ENCODE measurements around the gene UBL3.

UBL3 gene

DNA sequence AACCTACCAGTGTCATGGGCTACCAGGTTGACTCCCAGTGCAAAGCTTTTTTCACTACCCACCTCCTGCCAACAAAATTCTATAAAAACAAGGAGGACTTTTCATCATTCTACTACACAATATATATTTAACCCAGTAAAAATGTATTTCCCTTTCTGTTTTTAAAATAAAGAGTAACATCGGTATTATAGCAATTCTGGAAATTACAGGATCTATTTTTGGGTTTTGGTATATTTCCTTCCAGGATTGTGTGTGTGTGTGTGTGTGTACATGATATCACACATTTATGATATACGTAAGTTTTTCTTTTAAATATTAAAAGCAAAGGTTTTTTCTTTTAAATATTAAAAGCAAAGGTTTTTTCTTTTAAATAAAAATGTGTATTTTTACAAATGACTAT lies 6.0 kb upstream of the UBL3 start:
- DNase-seq (ENCODE audit: low read depth) = no peak

GRCh38 chr13:29855784-29856183 lies 5.4 kb upstream of the UBL3 start:
- no peak for DNase-seq (ENCODE audit: low read depth)

DNA sequence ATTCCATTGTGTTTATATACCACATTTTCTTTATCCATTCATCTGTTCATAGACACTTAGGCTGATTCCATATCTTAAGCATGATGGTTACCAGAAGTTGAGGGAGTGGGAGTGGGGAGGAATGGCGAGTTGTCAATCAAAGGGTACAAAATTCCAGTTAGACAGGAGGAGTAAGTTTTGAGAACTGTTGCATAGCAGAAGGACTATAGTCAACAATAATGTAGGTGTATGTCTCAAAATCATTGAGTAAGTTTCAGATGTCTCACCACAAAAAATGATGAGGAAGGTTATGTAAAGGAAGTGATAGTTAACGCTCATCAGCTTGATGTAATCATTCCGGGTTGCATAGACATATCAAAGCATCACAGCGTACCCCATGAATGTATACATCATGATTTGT lies 4.6 kb upstream of the UBL3 start:
- no peak for DNase-seq (ENCODE audit: low read depth)

DNA sequence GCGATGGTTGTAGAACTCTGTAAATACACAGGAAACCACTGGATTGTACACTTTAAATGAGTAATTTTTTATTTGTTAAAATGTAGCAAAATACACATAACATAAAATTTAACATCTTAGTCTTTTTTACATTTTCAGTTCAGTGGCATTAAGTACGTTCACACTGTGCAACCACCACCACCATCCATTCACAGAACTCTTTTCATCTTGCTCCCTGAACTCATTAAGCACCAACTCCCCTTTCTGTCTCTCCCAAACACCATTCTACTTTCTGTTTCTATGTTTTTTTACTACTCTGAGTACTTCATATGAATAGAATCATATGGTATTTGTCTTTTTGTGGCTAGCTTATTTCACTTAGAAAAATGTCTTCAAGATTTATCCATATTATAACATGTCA lies 2.7 kb upstream of the UBL3 start:
- no peak for DNase-seq (ENCODE audit: low read depth)

GRCh38 chr13:29852472-29853054 lies 2.1 kb upstream of the UBL3 start:
- no peak for DNase-seq (ENCODE audit: low read depth)

DNA sequence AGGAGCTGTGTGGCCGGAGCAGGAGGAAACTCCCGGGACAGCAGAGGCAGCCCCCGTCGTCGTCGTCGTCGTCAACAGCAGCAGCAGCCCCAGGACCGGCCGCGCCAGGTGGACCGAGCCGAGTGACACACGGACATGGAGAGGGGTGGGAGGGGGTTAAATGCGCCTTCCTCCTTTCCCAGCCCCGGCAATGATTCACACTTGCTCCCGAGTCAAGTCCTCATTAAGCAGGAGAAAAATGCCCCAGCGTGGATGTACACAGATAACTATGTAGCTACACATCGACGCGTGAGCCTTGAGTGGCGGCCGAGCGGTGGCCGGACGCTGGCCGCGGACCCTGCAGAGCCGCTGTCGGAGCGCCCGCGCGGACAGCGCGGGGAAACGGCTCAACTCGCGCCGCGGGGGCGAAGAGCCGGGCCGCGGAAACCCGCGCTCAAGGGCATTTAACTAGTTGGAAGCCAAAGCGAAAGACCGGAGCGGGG lies 645 bp downstream of the UBL3 start:
- no peak for DNase-seq (ENCODE audit: low read depth)

DNA sequence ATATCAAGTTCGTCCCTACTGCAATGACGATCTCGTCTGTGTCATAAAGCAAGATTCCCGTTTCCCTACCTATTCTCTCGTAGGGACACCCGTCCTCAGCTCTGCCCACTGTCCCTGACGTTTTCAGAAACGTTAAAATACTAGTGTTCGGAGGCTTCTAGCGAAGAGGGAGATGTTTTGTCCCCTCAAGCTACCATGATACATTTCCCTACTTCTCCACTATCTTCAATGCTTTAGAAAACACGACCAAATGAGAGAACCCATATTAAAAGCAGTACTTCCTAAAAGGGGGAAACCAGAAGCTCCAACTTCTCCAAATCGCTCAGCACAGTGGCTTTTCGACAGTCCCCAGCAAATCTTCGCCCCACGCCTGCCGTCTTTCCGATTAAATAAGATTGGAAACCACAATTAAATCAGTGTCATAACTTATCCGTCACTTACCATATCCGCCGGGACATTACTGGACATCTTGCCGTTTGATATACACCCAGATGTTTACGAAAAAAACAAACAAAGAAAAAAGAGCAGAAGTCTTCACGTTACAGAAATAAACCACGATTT lies 1.3 kb downstream of the UBL3 start:
- no peak for DNase-seq (ENCODE audit: low read depth)

- DNase-seq (ENCODE audit: low read depth) = no peak
Observed at GRCh38 chr13:29847501-29847983, 2.9 kb downstream of the UBL3 start.

GRCh38 chr13:29846475-29847256 lies 3.8 kb downstream of the UBL3 start:
- DNase-seq (ENCODE audit: low read depth) = no peak

- no peak for DNase-seq (ENCODE audit: low read depth)
Observed at GRCh38 chr13:29845440-29846056, 4.9 kb downstream of the UBL3 start.

DNA sequence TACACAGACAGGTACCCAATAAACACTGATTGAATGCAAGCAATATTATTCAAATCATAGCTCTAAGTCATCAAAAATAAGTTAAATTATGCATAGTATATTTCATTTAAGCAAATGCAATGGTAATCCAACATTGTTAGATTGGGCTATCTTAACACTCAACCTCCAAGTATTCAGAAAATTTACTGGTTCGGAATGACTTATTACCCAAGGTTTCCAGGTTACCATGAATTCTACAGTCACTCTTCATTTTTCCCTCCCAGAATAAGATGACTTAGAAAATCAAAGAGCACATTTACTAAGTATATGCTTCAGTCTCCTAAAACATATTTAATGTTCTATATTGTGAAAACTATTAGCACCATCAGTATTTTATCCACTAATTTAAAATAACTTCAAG lies 6.0 kb downstream of the UBL3 start:
- no peak for DNase-seq (ENCODE audit: low read depth)

DNA sequence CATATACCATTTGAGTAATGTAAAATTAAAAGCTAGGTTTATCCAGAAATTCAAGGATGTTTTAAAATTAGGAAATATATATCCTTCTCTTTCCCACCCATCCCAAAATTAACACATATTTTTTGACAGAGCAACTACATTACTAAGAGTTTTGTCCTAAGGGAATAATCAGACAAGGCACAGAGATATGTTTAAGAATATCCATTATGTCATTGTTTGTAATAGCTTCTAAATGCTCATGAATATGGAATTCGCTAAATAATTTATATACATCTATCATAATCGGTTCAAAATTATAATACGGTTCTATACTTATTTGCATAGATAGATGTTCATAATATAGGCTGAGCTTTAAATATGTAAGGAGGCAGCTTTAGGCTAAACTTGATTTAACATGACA lies 9.8 kb downstream of the UBL3 start:
- no peak for DNase-seq (ENCODE audit: low read depth)

GRCh38 chr13:29835280-29836061 lies 14.9 kb downstream of the UBL3 start:
- DNase-seq (ENCODE audit: low read depth) = no peak

DNA sequence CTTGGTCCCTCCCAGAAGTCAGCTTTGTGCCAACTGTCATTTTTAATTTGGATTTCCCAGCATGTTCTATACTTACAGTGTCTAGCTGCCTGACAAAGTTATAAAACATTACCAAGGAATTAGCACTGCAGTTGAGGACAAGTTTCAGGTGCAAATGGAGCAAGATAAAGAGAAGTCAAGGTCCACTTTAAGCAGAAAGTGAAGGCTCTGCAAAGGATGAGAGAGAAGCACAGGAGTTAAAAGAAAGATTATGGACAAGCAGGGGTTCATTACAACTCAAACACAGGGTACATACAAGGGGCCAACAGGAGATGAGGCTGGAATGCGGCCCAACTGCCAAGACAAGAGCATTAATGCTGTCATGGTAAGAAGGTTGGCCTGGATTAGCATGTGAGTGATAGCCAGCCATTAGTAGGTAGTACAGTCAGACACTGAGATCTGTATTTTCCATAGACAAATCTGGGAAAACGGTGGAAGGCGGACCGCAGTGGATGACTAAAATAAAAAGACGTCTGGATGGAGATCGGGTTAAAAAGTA lies 17.6 kb downstream of the UBL3 start:
- no peak for DNase-seq (ENCODE audit: low read depth)

DNA sequence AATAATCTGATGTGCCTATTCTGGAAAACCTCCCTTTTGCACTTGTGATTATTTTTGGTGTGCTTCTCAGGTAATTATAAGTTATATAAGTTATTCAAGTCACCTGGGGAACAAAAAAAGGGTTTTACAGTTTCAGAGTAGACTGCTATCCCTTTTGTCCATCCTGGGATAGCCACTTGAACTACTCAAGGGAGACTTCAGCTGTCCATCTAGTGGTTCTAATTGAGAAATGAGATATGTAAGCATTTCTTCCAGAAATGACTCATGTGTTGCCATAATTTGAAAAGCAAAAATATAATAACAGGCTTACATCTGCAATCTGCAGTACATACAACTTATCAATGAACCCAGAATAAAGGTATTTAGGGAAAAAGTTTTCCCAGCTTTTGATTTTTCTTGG lies 20.4 kb downstream of the UBL3 start:
- no peak for DNase-seq (ENCODE audit: low read depth)

DNA sequence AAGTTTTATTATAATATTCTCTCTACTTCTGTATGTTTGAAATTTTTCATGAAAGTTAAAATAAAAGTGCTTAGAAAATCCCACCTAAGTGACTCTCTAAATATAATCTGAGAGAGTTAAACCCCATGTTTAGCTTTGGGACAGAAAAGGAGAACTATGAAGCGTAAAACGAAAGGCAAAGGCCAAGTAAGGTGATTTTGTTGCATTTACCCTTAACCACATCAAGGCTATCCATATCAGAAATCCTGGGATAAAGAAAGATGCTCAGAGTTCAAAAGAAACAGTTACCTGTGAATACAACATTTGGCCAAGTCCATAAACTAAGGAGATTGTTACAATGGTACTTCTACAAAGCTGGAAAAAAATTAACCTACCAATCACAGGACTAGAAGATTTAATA lies 31.3 kb downstream of the UBL3 start:
- DNase-seq (ENCODE audit: low read depth) = no peak

DNA sequence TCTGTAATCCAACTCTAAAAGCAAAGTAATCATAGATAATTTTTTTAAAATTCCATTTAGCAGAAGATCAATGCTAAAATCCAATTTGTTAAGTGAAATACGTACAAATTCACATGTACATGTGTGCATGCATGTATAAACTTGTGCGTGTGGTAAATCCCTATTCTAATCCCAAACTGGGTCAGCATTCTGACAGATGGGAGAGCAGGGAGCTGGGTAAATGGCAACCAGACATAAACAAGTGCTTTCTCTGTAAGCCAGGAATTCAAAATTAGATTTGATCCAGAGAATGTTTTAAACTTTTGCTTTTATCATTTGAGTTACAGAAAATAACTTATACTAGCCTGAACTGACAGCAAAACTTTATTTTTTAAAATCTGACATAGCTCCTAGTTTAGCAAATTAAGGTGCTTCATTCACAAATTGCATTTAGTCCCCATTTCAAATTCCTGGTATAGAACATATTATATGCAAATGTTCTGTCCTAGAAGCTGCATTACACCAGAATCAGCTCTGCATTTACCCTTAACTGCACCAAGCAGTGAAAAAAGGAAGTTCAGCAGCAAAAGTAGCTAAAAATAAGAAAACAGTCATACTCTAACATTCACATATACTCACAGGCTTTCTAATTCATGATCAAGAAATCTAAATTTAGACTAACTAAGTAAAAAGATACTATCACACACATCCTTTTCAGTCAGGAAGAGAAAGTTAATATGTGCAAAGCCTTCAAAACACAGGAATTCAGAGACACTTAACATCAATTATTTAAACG lies 32.6 kb downstream of the UBL3 start:
- DNase-seq (ENCODE audit: low read depth) = no peak

DNA sequence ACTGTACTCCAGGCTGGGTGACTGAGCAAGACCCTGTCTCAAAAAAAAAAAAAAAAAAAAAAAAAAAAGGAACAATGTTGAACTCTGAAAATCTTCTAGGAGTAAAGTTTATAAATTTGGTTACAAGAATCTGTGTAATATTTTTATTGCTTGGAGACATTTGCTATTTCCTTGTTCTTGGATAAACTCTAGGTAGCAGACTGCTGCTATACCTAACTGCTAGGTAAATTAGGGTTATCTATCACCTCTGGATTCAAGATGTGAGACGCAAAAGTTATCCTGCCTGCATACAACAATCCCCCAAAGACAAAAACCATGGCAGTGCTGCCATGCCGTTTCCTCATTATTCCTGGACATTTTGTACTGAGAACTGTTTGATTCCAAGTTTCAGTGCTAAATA lies 33.7 kb downstream of the UBL3 start:
- DNase-seq (ENCODE audit: low read depth) = no peak

DNA sequence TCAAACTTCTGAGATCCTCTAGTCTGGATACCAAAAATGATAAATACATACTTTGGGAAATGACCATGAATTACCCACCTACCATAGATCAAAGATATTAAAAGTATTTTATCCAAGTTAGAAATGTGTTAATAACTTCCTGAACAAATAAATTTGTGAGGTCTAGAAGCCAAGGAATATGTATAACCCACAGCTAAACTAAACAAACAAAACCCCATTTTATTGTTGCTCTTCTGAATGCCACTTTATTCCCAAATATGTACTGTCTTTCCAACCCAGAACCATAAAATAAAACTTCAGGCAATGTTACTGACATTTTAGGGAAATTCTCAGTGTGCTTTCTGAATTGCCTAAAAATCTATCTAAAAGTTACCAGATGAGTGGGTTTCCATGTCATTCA lies 35.1 kb downstream of the UBL3 start:
- DNase-seq (ENCODE audit: low read depth) = no peak

- DNase-seq (ENCODE audit: low read depth) = no peak
Observed at GRCh38 chr13:29810898-29811297, 39.5 kb downstream of the UBL3 start.

DNA sequence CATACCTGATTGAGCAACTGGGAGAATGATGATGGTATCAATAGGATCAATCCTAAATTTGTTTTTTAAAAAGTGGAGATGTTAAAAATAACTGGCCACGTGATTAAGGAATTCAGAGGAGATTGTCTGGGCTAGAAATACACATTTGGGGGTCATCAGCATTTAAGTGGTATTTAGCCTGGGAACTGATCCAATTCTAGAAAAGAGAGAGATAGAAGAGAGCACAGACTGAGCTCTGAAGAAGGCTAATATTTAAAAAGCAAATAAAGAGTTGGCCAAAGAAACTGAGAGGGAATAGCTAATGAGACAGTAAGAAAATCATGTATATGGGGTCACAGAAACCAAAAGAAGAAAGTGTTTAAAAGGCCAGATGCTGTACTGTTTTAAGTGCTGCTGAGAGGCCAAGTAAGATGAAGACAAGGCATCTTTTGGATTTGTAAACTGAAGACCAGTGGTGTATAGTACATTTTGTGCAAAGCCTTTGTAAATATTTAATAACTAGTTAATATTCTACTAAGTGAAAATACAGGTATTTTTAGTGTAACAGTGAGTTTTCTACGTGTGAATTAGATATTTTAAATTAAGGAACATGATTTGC lies 40.2 kb downstream of the UBL3 start:
- no peak for DNase-seq (ENCODE audit: low read depth)
